K562 (cell line): ENCODE results near the gene PAM. TPM values are rescaled to one million over a fixed set of nuclear protein-coding genes. Genes with fewer than 3 reads are reported as not detected.

Source experiments
- ATAC-seq: fragments of 200-7000 bp; cut with Tn5 transposase; 3 replicates; pipeline ENCODE4 v1.9.1; 2020; ENCODE audit warnings: moderate library complexity
- BruUV-seq: library from RNA; stranded (reverse); fragments of 400-500 nt; replicated peaks from 2 replicates; lab custom pipeline; 2021; lab: Mats Ljungman, UMichigan
- CTCF ChIA-PET: fragments of 300-600 bp; formaldehyde crosslinking; extraction: SDS; loops from one replicate; lab custom pipeline; 2021; ENCODE audit warnings: low intra/inter-chr PET ratio; lab: Yijun Ruan, JAX
- POLR2A ChIA-PET: fragments of 300-600, 350-650 bp; sonication (Branson Sonifier 250); formaldehyde crosslinking; extraction: SDS; loops from one replicate; lab custom pipeline; 2021; ENCODE audit warnings: antibody characterized with exemption, inconsistent platforms; lab: Yijun Ruan, JAX
- DNase-seq, 4 experiments: peaks; one replicate each; pipeline versions ENCODE4 v3.0.0 to v3.0.0-alpha.2; 2011 to 2018; ENCODE audit warnings: low spot score in 3 of 4, mixed read lengths in 3 of 4; ENCODE audit errors: extremely low read depth in 1 of 4
- FAIRE-seq: peaks from 2 replicates; lab custom pipeline; 2011; peaks lifted over from hg19 to GRCh38; lab: Jason Lieb, UNC
- H2AFZ ChIP-seq: 2 replicates; pipeline ENCODE4 v1.6.0; 2011; ENCODE audit warnings: low read depth, low read length, control low read depth, inconsistent platforms
- H3K27ac ChIP-seq: fragments of 200-600 bp; 3 replicates; pipeline ENCODE4 v1.8.0; 2011; ENCODE audit warnings: low read depth, mild to moderate bottlenecking, control low read depth, inconsistent platforms, low read length, moderate library complexity, mixed read lengths; ENCODE audit errors: extremely low read depth
- H3K27me3 ChIP-seq, 2 experiments: fragments of 300-600 bp in 1 of 2; 2 replicates in 1 of 2; 3 replicates in 1 of 2; pipeline versions ENCODE4 v1.6.0 to v1.8.0; 2011; ENCODE audit warnings: inconsistent platforms in 2 of 2, low read length in 2 of 2, mild to moderate bottlenecking in 1 of 2, mixed read lengths in 1 of 2, moderate library complexity in 1 of 2; ENCODE audit not compliant: control insufficient read depth in 2 of 2, insufficient read depth in 2 of 2
- H3K36me3 ChIP-seq: fragments of 300-600 bp; 3 replicates; pipeline ENCODE4 v1.8.0; 2011; ENCODE audit warnings: mild to moderate bottlenecking, low read length, inconsistent platforms; ENCODE audit not compliant: control insufficient read depth, insufficient read depth
- H3K4me1 ChIP-seq, 2 experiments: fragments of 200-600 bp in 1 of 2; replicated peaks in 1 of 2; 2 replicates in 1 of 2; 3 replicates in 1 of 2; pipeline versions ENCODE4 v1.5.1 to v1.8.0; 2011; ENCODE audit warnings: inconsistent platforms in 2 of 2, low read length in 2 of 2, mild to moderate bottlenecking in 1 of 2, mixed read lengths in 1 of 2, moderate library complexity in 1 of 2; ENCODE audit not compliant: control insufficient read depth in 2 of 2, insufficient read depth in 2 of 2
- H3K4me2 ChIP-seq: 2 replicates; pipeline ENCODE4 v1.6.1; 2011; ENCODE audit warnings: low read length, control low read depth, inconsistent platforms, mixed read lengths; ENCODE audit not compliant: insufficient read depth
- H3K4me3 ChIP-seq: fragments of 200-600 bp; sonication (generic), shearing (Covaris generic); 2 replicates; pipeline ENCODE4 v1.5.1; 2016; ENCODE audit warnings: control low read depth, inconsistent platforms
- H3K79me2 ChIP-seq: fragments of 200-600 bp; 3 replicates; pipeline ENCODE4 v1.8.0; 2011; ENCODE audit warnings: low read length, inconsistent platforms; ENCODE audit not compliant: control insufficient read depth, insufficient read depth
- H3K9ac ChIP-seq, 2 experiments: 2 replicates each; pipeline versions ENCODE4 v1.6.0 to v1.6.1; 2011; ENCODE audit warnings: low read depth in 2 of 2, low read length in 2 of 2, control low read depth in 1 of 2, inconsistent platforms in 1 of 2, mild to moderate bottlenecking in 1 of 2, mixed read lengths in 1 of 2; ENCODE audit not compliant: insufficient read depth in 1 of 2
- H3K9me1 ChIP-seq: one replicate; pipeline ENCODE4 v1.6.0; 2011; ENCODE audit warnings: inconsistent platforms, mild to moderate bottlenecking, low read length, moderate library complexity; ENCODE audit not compliant: control insufficient read depth, insufficient read depth
- H3K9me3 ChIP-seq: replicated peaks from 2 replicates; pipeline ENCODE4 v1.5.1; 2011; ENCODE audit warnings: low read depth, low read length, inconsistent platforms; ENCODE audit not compliant: control insufficient read depth, insufficient read depth
- H4K20me1 ChIP-seq: replicated peaks from 2 replicates; pipeline ENCODE4 v1.6.1; 2011; ENCODE audit warnings: low read length, inconsistent platforms, mixed read lengths; ENCODE audit not compliant: control insufficient read depth, insufficient read depth
- CEBPG ChIP-seq, 3 experiments: fragments of 200-800 bp in 1 of 3; sonication (Bioruptor generic) in 1 of 3; sonication (generic) in 1 of 3; formaldehyde crosslinking in 1 of 3; IDR thresholded peaks in 2 of 3; conservative IDR thresholded peaks in 1 of 3; 2 replicates each; pipeline versions ENCODE4 v1.6.1 to v1.8.0; 2016 to 2022; ENCODE audit warnings: missing compliant biosample characterization in 2 of 3, missing genetic modification characterization in 2 of 3, mild to moderate bottlenecking in 1 of 3, missing genetic modification reagents in 1 of 3
- HMGN3 ChIP-seq: IDR thresholded peaks from 2 replicates; pipeline ENCODE4 v1.6.1; 2011; ENCODE audit warnings: borderline replicate concordance, low read depth, mild to moderate bottlenecking, mixed read lengths, low read length; ENCODE audit not compliant: insufficient read length; ENCODE audit errors: extremely low read depth
- IFI16 ChIP-seq: fragments of 250-450 bp; sonication (Bioruptor Pico); IDR thresholded peaks from 2 replicates; pipeline ENCODE4 v2.1.2; 2022; ENCODE audit warnings: mild to moderate bottlenecking, inconsistent platforms
- SMC3 ChIP-seq: conservative IDR thresholded peaks from 2 replicates; pipeline ENCODE4 v1.6.1; 2011; ENCODE audit warnings: low read depth, low read length, improper control_type of control experiment; ENCODE audit not compliant: insufficient read depth
- WGBS: fragments of 100-300 bp; shearing (Covaris generic); methylation state at CpG from one replicate; pipeline ENCODE4 v1.1.6; 2016; ENCODE audit warnings: low coverage, mixed read lengths; ENCODE audit not compliant: insufficient coverage; ENCODE audit errors: missing lambda C conversion rate; 5-methylcytosine and 5-hydroxymethylcytosine counted together
- in situ Hi-C: fragments of 300-500 bp; cut with MboI; formaldehyde crosslinking; loops from 4 replicates; pipeline ENCODE4 v1.15.0; 2018; ENCODE audit warnings: inconsistent platforms, mixed read lengths
- intact Hi-C: fragments of 100-400 bp; cut with micrococcal nuclease; formaldehyde crosslinking; loops from 2 replicates; pipeline ENCODE4 v1.14.2; 2022
- polyA plus RNA-seq, 8 experiments: library from polyadenylated mRNA; depleted of rRNA in 4 of 8; stranded (reverse) in 5 of 8; unstranded in 3 of 8; fragments of >200 nt; fragmentation: Nextera tagmentation in 2 of 8; fragmentation: Illumina TruSeq in 1 of 8; extraction: Ambion mirVana in 2 of 8; extraction: Trizol in 1 of 8; gene quantifications; 2 replicates each; pipeline versions ENCODE4 v1.2.1 to v1.2.3, GENCODE V29; 2011 to 2014; ENCODE audit warnings: inconsistent platforms in 1 of 8, missing spikeins in 1 of 8
- total RNA-seq, 7 experiments: library from RNA; depleted of rRNA in 6 of 7; stranded (reverse); fragments of >200 nt in 6 of 7; fragmentation: Illumina TruSeq in 2 of 7; extraction: Trizol in 2 of 7; gene quantifications; 2 replicates each; pipeline versions ENCODE4 v1.2.1 to v1.2.3, GENCODE V29; 2011 to 2021; ENCODE audit warnings: low replicate concordance in 1 of 7

Gene PAM
- total and polyA plus RNA-seq, 9 of the 15 experiments (the other 6 are each of a cell fraction or from before 2014, with no cell fraction given), result 0.39 to 3.1 (median 0.77) TPM

DNA sequence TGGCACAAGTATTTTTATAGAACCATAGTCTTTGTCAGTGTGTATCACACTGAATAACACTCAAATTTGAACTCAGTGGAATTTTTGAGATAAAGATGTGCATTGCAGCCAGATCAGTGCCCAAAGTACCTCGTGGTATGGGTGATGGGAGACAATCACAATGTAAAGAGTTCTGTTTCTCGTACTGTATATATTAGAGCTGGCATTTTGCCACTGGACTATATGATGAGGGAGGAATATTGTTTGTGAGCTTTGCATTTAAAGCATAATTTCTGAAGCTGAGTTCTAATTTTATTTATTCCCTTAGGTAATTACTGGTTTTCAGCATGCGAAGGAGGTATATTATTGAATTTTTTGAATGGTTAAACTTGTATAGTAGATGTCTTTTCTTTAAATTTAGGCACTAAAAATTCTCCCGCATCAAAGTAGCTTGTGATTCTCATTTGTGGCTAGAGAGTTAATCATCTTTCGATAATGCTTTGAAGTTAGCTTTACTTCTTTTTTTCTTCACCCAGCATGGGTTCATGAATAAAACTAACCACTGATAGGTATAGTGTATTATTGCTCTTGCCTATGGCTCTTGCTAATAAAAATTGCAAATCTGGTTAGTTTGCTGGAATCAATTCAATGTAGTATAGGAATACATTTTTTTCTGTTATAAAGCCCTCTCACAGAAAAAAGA is 43.1 kb downstream of the PAM start:
- Histone ChIP-seq H3K9ac (no peak overlapping the region), H3K79me2 (no peaks in the 10 kb centered on the region), H3K27ac (no peak overlapping the region), H4K20me1 (no peaks in the 10 kb centered on the region), H3K9me3 (no peaks in the 10 kb centered on the region), H3K4me3 (no peak overlapping the region), H2AFZ (no peak overlapping the region), H3K9me1 (no peaks in the 10 kb centered on the region), H3K36me3 (no peaks in the 10 kb centered on the region), H3K4me2 (no peak overlapping the region), H3K4me1 (no peaks in the 10 kb centered on the region), H3K27me3 (no peaks in the 10 kb centered on the region)
- no peak for TF ChIP-seq SMC3
- no peak for TF ChIP-seq IFI16 (CRISPR knock-in tag)
- intact Hi-C loops, result no loop called here
- no peak for ATAC-seq
- ChIA-PET POLR2A (no interaction called here), CTCF (no interaction called here)
- DNase-seq, result no peak
- in situ Hi-C loops, result no loop called here
- BruUV-seq, result no TSS peak
- WGBS, result 0% methylated on average over 5 of the region's 5 CpGs
- no peak for FAIRE-seq

DNA sequence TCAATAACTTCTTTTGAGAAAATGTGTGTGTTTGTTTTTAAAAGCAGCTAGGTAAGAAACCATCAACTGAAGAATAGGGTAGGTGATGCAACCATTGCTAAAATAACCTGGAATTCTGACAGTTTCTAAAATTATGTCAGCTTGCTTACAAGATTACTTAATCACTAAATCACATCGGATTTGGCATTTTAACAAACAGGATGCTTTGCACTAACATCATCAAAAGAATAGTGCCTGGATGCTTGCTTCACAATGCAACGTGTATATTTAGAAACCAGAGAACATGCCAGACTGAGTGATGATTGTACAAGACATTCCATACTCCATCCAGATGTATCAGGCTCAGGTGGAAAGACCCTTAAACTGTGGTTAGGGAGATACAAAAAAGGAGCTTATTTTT is 43.9 kb downstream of the PAM start:
- no TSS peak for BruUV-seq
- no peaks in the 10 kb centered on the region for H3K4me1 ChIP-seq
- CTCF ChIA-PET, result no interaction called here
- intact Hi-C loops, result no loop called here
- TF ChIP-seq HMGN3 (no peak), CEBPG (CRISPR knock-in tag; IDR thresholded peaks at IDR 0.05) (no peak), CEBPG (tag; conservative IDR thresholded peaks at IDR 0.05 in 1 of 2, IDR thresholded peaks at IDR 0.05 in 1 of 2) (0 out of 4 replicates have a peak, but pooled peaks of 1 of the 2 experiments have one; percentile 26)
- TF ChIP-seq, all 486 proteins: peak for 1
- H3K36me3 ChIP-seq, result no peaks in the 10 kb centered on the region
- no peak overlapping the region for H3K27ac ChIP-seq
- FAIRE-seq (no peak), ATAC-seq (no peak), DNase-seq (no peak)
- no peaks in the 10 kb centered on the region for H4K20me1 ChIP-seq
- no peaks in the 10 kb centered on the region for H3K9me1 ChIP-seq
- H3K27me3 ChIP-seq, result no peaks in the 10 kb centered on the region
- in situ Hi-C loops, result no loop called here
- no peak overlapping the region for H3K9ac ChIP-seq
- H3K4me3 ChIP-seq, result no peak overlapping the region
- no peaks in the 10 kb centered on the region for H3K79me2 ChIP-seq
- H2AFZ ChIP-seq, result no peak overlapping the region
- WGBS, result 0% methylated on average over 2 of the region's 2 CpGs
- no peaks in the 10 kb centered on the region for H3K9me3 ChIP-seq
- no peak overlapping the region for H3K4me2 ChIP-seq
- POLR2A ChIA-PET, result no interaction called here
